ENCODE results near the gene LIPE. TPM values are rescaled to one million over a fixed set of nuclear protein-coding genes. Genes with fewer than 3 reads are reported as not detected.

The LIPE gene
- total RNA-seq, 1 experiment from 2014 or later = 91.3 TPM

DNA sequence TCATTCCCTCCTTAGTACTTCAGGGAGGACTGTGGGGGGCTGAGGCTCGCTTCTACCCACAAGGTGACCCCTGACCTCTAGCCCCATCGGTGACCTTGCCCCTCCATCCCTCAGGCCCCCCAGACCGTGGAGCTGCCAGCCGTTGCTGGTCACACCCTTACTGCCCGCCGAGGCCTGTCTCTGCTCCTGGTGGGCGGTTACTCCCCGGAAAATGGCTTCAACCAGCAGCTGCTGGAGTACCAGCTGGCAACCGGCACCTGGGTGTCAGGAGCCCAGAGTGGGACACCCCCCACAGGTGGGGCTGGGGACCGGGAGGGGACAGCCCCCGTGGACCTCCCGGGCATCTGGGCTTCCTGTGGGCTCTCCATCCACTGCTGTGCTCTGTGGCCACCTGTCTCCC is 69.9 kb downstream of the LIPE start:
- DNase-seq (ENCODE audit: low spot score) = no peak

DNA sequence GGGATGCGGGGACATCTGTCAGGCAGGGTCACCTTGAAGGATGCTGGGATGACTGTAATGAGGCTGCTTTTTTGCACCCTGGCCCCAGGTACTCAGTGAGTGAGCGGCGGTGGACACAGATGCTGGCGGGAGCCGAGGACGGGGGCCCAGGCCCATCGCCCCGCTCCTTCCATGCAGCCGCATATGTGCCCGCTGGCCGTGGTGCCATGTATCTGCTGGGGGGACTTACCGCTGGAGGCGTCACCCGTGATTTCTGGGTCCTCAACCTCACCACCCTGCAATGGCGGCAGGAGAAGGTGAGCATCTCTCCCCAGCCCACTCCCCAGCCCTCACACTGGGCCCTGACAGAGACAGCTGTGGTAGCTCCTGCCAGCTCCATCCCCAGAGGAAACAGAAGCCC is 70.5 kb downstream of the LIPE start:
- no peak for DNase-seq (ENCODE audit: low spot score)

DNA sequence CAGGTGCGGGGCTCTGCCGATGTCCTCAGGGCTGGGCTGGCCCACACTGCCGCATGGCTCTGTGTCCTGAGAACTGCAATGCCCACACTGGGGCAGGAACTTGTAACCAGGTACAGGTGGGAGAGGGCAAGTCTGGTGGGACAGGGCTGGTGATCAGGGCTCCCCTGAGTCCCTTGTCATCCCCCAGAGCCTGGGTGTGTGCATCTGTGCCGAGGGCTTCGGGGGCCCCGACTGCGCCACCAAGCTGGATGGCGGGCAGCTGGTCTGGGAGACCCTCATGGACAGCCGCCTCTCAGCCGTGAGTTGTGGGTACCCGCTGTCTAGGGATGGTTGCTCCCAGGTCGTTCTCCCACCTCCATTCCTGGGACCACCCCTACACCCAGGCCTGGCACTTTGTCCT is 71.3 kb downstream of the LIPE start:
- no peak for DNase-seq (ENCODE audit: low spot score)

DNA sequence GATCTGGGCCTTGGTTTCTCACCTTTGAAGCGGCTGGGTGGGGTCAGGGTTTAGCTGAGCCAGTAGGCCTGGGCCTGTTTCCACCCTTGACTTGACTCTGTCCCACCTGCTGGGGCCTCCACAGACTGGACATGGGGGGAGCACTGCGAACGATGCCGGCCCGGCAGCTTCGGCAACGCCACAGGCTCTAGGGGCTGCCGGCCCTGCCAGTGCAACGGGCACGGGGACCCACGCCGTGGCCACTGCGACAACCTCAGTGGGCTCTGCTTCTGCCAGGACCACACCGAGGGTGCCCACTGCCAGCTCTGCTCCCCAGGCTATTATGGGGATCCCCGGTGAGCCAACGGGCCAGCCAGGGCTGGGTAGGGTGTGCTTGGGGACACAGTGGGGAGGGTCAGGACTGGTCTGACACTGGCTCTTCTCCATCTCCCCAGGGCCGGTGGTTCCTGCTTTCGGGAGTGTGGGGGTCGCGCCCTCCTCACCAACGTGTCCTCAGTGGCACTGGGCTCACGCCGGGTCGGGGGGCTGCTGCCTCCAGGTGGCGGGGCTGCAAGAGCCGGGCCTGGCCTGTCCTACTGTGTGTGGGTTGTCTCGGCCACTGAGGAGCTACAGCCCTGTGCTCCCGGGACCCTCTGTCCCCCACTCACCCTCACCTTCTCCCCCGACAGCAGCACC is 73.7 kb downstream of the LIPE start:
- DNase-seq (ENCODE audit: low spot score) = no peak

DNA sequence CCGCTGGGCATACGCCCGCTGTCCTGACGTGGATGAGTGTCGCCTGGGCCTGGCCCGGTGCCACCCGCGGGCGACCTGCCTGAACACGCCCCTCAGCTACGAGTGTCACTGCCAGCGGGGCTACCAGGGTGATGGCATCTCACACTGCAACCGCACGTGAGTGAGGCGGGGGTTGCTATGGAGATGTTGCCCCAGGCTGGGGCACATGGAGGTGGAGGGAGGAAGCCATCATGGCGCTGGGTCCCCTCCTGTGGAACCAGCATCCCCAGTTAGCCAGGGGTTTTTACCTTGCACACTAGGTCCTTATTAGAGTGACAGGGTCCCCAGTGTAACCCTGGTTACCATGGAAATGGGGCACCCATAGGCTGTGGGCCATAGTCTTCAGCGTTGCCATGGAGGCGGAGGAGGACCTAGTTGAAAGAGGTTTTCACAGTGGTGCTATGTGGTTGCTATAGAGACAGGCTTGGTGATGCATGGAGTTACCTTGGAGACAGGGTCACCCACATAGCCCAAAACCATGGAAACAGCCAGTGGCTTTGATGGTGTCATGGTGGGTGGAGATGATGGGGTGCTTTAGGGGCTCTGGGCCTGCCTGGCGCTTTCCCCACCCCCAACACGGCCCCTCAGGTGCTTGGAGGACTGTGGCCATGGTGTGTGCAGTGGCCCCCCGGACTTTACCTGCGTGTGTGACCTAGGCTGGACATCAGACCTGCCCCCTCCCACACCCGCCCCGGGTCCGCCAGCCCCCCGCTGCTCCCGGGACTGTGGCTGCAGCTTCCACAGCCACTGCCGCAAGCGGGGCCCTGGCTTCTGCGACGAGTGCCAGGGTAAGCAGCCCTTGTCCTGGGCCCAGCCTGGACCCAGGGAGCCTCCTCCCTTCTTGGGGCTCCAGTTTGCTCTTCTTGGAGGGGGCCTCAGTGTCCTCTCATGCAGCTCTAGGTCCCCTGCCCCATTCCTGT is 74.6 kb downstream of the LIPE start:
- peak; percentile 23 for DNase-seq (ENCODE audit: low spot score)

Small RNA genes within 50 kb of the gene (small RNA-seq; reads per million reads assigned to genes)
- gene RNU4-60P = not detected

Other genes with a start within 250 kb of the LIPE start
- 121 and 124 TPM in 2 replicates for gene DEDD2, start 209.7 kb downstream of the LIPE start, total RNA-seq (2014; rRNA removed; shearing (Covaris generic))
- 15.3 and 15.9 TPM in 2 replicates for gene ZNF526, start 207.1 kb downstream of the LIPE start, total RNA-seq (2014; rRNA removed; shearing (Covaris generic))
- gene GSK3A, start 184.8 kb downstream of the LIPE start, total RNA-seq (2014; rRNA removed; shearing (Covaris generic)) = 41.4 and 43.8 TPM in 2 replicates
- 157 and 160 TPM in 2 replicates for gene ERF, start 172.3 kb downstream of the LIPE start, total RNA-seq (2014; rRNA removed; shearing (Covaris generic))
- 42.1 and 55.5 TPM in 2 replicates for gene CIC, start 158.1 kb downstream of the LIPE start, total RNA-seq (2014; rRNA removed; shearing (Covaris generic))
- gene PRR19, start 125.3 kb downstream of the LIPE start, total RNA-seq (2014; rRNA removed; shearing (Covaris generic)) = 4.4 and 4.7 TPM in 2 replicates
- gene PAFAH1B3, start 124.8 kb downstream of the LIPE start, total RNA-seq (2014; rRNA removed; shearing (Covaris generic)) = 286 and 326 TPM in 2 replicates
- 0.29 and 0.81 TPM in 2 replicates for gene TMEM145, start 114.1 kb downstream of the LIPE start, total RNA-seq (2014; rRNA removed; shearing (Covaris generic))
- gene MEGF8, start 101.8 kb downstream of the LIPE start, total RNA-seq (2014; rRNA removed; shearing (Covaris generic)) = 17.6 and 22.9 TPM in 2 replicates
- gene CNFN, start 37.1 kb downstream of the LIPE start, total RNA-seq (2014; rRNA removed; shearing (Covaris generic)) = 4.3 and 6.6 TPM in 2 replicates
- gene CXCL17, start 15.6 kb upstream of the LIPE start, total RNA-seq (2014; rRNA removed; shearing (Covaris generic)) = 0.61 TPM in 1 of 2 replicates, not detected in the other
- gene CEACAM1, start 101.1 kb upstream of the LIPE start, total RNA-seq (2014; rRNA removed; shearing (Covaris generic)) = 29.4 and 39.6 TPM in 2 replicates
- not detected in 2 replicates for gene CEACAM8, start 167.5 kb upstream of the LIPE start, total RNA-seq (2014; rRNA removed; shearing (Covaris generic))

All from HT-29 (cell line).